Activated T-cell treated with anti-CD3 and anti-CD28 coated beads, Interleukin-2, amount 50 U/mL, for 72 hours (primary cell): Measurements from ENCODE around the gene NOP14. TPM values are rescaled to one million over a fixed set of nuclear protein-coding genes. Genes with fewer than 3 reads are reported as not detected.
A peak's percentile ranks its signal among the peaks of the same experiment; 100 is the strongest.
"Not testable (repeated sequence)": the region's sequence is repeated elsewhere in the genome, so short reads cannot be mapped to it uniquely, and the experiment has no call there.

Experiments used
- ATAC-seq, 2 donors: fragments of 150-1000 bp; cut with Tn5 transposase; replicated peaks in 1 of 2; 2 replicates each; pipeline ENCODE4 v1.10.0; 2021; ENCODE audit warnings: moderate library complexity in 2 of 2, mild to moderate bottlenecking in 1 of 2
- DNase-seq, 2 donors: peaks; one replicate each; pipeline ENCODE4 v3.0.0; 2021 to 2022; ENCODE audit warnings: mixed read lengths in 1 of 2
- H3K27ac Mint-ChIP-seq: one replicate; pipeline ENCODE4 v1.8.0; 2022; ENCODE audit warnings: mild to moderate bottlenecking, moderate library complexity, mixed read lengths
- H3K27me3 Mint-ChIP-seq: one replicate; pipeline ENCODE4 v1.8.0; 2022; ENCODE audit warnings: low read depth, mixed read lengths
- H3K36me3 Mint-ChIP-seq, 2 donors: one replicate each; pipeline ENCODE4 v1.8.0; 2022; ENCODE audit warnings: mixed read lengths in 2 of 2, mild to moderate bottlenecking in 1 of 2; ENCODE audit not compliant: insufficient read depth in 2 of 2
- H3K4me1 Mint-ChIP-seq: one replicate; pipeline ENCODE4 v1.8.0; 2022; ENCODE audit warnings: low read depth, mixed read lengths
- H3K4me3 Mint-ChIP-seq, 2 donors: one replicate each; pipeline ENCODE4 v1.8.0; 2022; ENCODE audit warnings: mild to moderate bottlenecking in 2 of 2, mixed read lengths in 2 of 2, moderate library complexity in 2 of 2
- H3K9me3 Mint-ChIP-seq, 2 donors: one replicate each; pipeline ENCODE4 v1.8.0; 2022; ENCODE audit warnings: mixed read lengths in 2 of 2
- total RNA-seq, 2 donors: library from RNA; stranded (reverse); gene quantifications; one replicate each; pipeline ENCODE4 v1.2.3, GENCODE V29; 2022

NOP14 gene
- total RNA-seq, 2 donors from 2014 or later, result 72.0 to 75.8 TPM

DNA sequence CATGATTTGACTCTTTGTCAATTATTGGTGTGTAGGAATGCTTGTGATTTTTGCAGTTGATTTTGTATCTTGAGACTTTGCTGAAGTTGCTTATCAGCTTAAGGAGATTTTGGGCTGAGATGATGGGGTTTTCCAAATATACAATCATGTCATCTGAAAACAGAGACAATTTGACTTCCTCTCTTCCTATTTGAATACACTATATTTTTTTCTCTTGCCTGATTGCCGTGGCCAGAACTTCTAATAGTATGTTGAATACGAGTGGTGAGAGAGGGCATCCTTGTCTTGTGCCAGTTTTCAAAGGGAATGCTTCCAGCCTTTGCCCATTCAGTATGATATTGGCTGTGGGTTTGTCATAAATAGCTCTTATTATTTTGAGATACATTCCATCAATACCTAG, 44.9 kb downstream of the NOP14 start:
- DNase-seq, H3K9me3 Mint-ChIP-seq, H3K4me3 Mint-ChIP-seq, H3K27me3 Mint-ChIP-seq, ATAC-seq: not testable (repeated sequence)
- peaks cover 39% of the 10 kb centered on the region for H3K4me1 Mint-ChIP-seq
- peaks cover 27 to 53% of the 10 kb centered on the region in 2 donors for H3K36me3 Mint-ChIP-seq
- peak overlapping the region; percentile 6 for H3K27ac Mint-ChIP-seq

GRCh38 chr4:2916696-2917095, 46.5 kb downstream of the NOP14 start:
- peaks cover 27% of the 10 kb centered on the region for H3K4me1 Mint-ChIP-seq
- peaks cover 22 to 55% of the 10 kb centered on the region in 2 donors for H3K36me3 Mint-ChIP-seq
- not testable (repeated sequence) for H3K9me3 Mint-ChIP-seq, H3K4me3 Mint-ChIP-seq, ATAC-seq, DNase-seq, H3K27me3 Mint-ChIP-seq, H3K27ac Mint-ChIP-seq

DNA sequence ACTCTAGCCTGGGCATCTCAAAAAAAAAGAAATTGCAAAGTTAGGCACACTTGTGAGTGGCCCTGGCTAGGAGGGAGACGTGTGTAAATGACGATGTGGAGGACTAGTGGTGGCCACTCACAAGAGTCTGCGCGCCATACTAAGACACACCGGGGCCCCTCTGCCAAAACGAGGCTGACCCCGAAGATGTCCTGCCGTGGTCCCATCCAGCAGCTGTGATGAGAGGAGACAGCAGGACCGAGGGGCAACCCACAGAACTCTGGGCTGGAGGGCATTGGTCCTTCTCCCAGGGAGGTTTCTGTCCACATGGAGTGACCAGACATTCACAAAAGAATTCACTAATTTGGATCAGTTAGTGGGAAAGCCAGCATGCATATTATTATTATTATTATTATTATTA, 47.4 kb downstream of the NOP14 start:
- DNase-seq (no peak), ATAC-seq (no peak)
- Mint-ChIP-seq H3K9me3 (peaks cover 0 to 6% of the 10 kb centered on the region in 2 donors), H3K4me1 (peaks cover 21% of the 10 kb centered on the region), H3K27me3 (no peaks in the 10 kb centered on the region), H3K4me3 (no peak overlapping the region), H3K27ac (no peak overlapping the region), H3K36me3 (peaks cover 22 to 50% of the 10 kb centered on the region in 2 donors)

DNA sequence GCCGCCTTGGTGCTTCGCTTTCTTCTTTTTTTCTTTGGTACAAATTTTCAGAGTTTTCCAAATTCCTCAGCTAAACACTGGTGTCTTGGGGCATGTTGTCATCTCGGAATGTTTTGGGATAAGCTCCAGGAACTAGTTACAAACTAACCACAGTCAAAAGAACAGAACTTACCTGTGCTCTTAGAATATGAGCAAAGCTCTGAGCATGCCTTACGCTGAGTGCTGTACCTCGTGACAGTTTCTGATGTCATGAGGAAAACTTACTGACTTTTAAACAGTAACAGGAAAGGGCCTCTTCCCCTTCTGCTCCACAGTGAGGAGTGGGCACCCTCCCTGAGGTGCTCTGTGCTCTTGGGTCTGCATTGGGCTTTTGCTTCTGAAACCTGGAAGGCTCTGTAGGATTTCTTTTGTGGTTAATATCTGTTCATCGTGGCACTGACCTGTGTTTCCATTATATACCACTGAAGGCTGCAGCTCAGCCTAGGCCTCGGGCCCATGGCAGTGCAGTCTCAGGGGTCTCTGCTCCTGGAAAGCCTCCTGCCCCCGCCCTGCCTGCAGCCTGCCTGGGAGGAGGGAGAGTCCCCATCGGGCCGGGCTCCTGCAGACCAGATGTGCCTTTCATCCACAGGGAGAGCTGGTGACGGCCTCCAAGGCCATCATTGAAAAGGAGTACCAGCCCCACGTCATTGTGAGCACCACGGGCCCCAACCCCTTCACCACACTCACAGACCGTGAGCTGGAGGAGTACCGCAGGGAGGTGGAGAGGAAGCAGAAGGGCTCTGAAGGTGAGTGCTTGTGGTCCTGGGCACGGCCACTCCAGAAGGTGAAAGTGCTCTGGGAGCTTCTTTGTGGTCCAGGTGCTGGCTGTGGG, 48.7 kb downstream of the NOP14 start:
- Mint-ChIP-seq H3K36me3 (peaks cover 16 to 37% of the 10 kb centered on the region in 2 donors), H3K9me3 (peaks cover 0 to 1% of the 10 kb centered on the region in 2 donors), H3K27ac (peak overlapping the region; percentile 2), H3K4me1 (peaks cover 8% of the 10 kb centered on the region), H3K27me3 (no peaks in the 10 kb centered on the region), H3K4me3 (peak overlapping the region in 1 of 2 donors; percentile 30)
- ATAC-seq (peak; percentile 76 to 81), DNase-seq (peak; percentile 18 to 48)

DNA sequence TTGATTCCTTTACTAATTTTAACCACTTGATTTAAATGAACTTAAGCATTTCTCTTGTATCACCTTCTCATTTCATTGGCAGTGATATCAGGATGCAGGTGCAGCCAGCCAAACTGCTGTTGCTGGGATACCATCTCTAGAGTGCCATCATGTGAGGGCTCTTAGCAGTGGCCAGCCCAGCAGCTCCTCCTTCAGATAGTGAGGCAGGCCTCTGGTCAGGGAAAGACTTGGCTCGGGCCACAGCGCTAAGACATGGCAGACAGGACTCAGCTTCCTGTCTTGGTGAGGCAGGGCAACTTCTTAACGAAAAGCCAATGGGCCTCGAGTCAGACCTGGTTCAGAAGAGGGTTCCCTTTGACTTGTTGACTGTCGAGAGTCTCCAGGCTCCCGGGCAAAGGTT, 50.0 kb downstream of the NOP14 start:
- H3K27me3 Mint-ChIP-seq, result no peaks in the 10 kb centered on the region
- DNase-seq, result no peak
- H3K4me1 Mint-ChIP-seq, result peaks cover 8% of the 10 kb centered on the region
- H3K4me3 Mint-ChIP-seq, result no peak overlapping the region
- no peak overlapping the region for H3K27ac Mint-ChIP-seq
- no peak for ATAC-seq
- peaks cover 0 to 1% of the 10 kb centered on the region in 2 donors for H3K9me3 Mint-ChIP-seq
- H3K36me3 Mint-ChIP-seq, result peaks cover 12 to 29% of the 10 kb centered on the region in 2 donors

- no peak for DNase-seq
- ATAC-seq, result no peak
- no peaks in the 10 kb centered on the region for H3K27me3 Mint-ChIP-seq
- peaks cover 8% of the 10 kb centered on the region for H3K4me1 Mint-ChIP-seq
- no peak overlapping the region for H3K27ac Mint-ChIP-seq
- H3K36me3 Mint-ChIP-seq, result peaks cover 9 to 23% of the 10 kb centered on the region in 2 donors
- H3K4me3 Mint-ChIP-seq, result no peak overlapping the region
- peaks cover 0 to 1% of the 10 kb centered on the region in 2 donors for H3K9me3 Mint-ChIP-seq
Measured at GRCh38 chr4:2911868-2912267, 51.3 kb downstream of the NOP14 start.

DNA sequence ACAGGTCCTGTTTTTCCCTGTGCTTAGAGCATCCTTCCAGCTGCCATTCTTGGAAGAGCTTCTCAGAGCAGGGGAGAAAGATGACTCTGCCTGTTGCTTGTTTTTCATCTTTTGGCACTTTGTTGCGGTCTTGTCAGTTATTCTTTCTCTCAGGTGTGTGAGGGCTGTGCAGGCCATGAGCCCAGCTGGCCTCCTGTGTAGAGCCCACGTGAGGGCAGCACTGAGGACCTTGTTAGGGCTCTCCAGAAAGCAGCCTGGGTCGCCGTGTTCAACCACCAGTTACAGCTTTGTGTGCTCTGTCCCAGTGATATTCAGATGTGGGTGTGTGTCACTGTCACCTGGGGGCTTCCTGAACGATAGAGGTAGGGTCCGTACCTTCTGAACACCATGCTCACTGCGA, 52.8 kb downstream of the NOP14 start:
- H3K36me3 Mint-ChIP-seq, result peaks cover 7 to 23% of the 10 kb centered on the region in 2 donors
- no peak overlapping the region for H3K27ac Mint-ChIP-seq
- no peak for ATAC-seq
- H3K4me1 Mint-ChIP-seq, result peaks cover 16% of the 10 kb centered on the region
- no peak overlapping the region for H3K4me3 Mint-ChIP-seq
- no peaks in the 10 kb centered on the region for H3K27me3 Mint-ChIP-seq
- no peaks in the 10 kb centered on the region for H3K9me3 Mint-ChIP-seq
- no peak for DNase-seq

DNA sequence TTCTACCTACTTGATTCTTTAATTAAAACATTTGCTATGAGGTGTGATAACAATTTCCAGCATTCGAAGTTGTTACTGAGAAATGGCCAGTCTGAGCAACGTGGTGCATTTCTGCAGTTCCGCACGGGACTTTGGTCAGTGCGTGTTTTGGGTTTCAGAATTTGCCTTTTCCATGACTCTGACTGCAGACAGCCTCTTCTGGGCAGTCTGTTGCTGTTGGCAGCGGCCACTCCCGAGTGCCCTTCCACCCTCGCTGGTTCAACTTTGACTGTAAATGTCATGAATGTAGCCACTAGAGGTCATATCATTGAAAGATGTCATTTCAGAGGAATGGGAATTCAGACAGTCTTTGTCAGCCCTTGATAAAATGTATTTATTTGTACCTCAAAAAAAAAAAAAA, 53.6 kb downstream of the NOP14 start:
- H3K4me1 Mint-ChIP-seq, result peaks cover 16% of the 10 kb centered on the region
- ATAC-seq, result no peak
- H3K27me3 Mint-ChIP-seq, result no peaks in the 10 kb centered on the region
- H3K4me3 Mint-ChIP-seq, result no peak overlapping the region
- peaks cover 7 to 24% of the 10 kb centered on the region in 2 donors for H3K36me3 Mint-ChIP-seq
- no peak for DNase-seq
- no peaks in the 10 kb centered on the region for H3K9me3 Mint-ChIP-seq
- no peak overlapping the region for H3K27ac Mint-ChIP-seq

DNA sequence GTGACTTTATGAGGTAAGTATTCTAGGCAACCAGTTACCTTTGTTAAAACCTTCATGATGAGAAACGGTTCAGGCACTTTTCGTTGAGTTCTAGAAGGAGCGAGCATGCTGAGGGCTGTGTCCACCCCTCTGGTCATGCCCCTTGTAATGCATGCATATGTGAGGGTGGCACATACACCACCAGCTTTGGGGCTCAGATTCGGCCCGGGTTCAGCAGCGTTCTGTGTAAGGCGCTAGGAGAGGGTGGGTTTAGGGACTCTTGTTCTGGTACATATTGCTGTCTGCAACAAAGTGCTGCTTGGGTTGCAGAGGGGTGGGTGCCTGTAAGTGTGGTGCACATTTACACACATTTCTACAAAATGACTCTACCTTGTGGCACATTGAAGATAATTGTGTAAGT, 54.5 kb downstream of the NOP14 start:
- H3K27ac Mint-ChIP-seq, result no peak overlapping the region

DNA sequence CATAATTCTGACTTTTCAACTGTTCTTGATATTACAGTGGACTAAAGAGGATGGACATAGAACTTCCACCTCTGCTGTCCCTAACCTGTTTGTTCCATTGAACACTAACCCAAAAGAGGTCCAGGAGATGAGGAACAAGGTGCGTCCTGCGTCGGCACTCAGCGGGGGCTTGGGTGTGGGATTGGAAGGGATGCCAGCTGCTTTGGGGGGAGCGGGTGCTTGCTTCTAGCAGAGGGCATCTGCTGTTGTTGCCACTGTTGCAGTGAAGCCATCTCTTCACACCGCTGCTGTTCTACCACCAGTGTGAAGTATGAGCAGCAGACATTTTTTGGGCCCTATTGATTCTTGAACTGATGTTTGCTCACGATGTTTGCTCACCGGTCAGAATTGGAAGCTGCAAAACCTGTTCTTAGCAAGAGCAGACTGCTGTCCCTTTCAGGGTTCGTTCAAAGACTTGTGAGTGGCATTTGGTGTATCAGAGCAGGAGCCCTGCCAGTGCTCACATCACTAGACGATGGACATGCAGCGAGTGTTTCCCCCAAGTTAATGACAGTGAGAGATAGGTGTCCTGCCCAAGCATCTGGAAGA, 55.4 kb downstream of the NOP14 start:
- ATAC-seq, result no peak
- Mint-ChIP-seq H3K9me3 (no peaks in the 10 kb centered on the region), H3K4me1 (peaks cover 18% of the 10 kb centered on the region), H3K27ac (no peak overlapping the region), H3K27me3 (no peaks in the 10 kb centered on the region), H3K36me3 (peaks cover 5 to 21% of the 10 kb centered on the region in 2 donors), H3K4me3 (no peak overlapping the region)
- DNase-seq, result no peak

More for the DNA sequence above, 54.5 kb downstream of the NOP14 start:
- DNase-seq (no peak), ATAC-seq (no peak)
- Mint-ChIP-seq H3K9me3 (no peaks in the 10 kb centered on the region), H3K27me3 (no peaks in the 10 kb centered on the region), H3K4me1 (peaks cover 14% of the 10 kb centered on the region), H3K4me3 (no peak overlapping the region), H3K36me3 (peaks cover 5 to 26% of the 10 kb centered on the region in 2 donors)

- no peak for DNase-seq
- no peak overlapping the region for H3K4me3 Mint-ChIP-seq
- no peak overlapping the region for H3K27ac Mint-ChIP-seq
- ATAC-seq, result no peak
- H3K27me3 Mint-ChIP-seq, result no peaks in the 10 kb centered on the region
- no peaks in the 10 kb centered on the region for H3K9me3 Mint-ChIP-seq
- H3K36me3 Mint-ChIP-seq, result peaks cover 5 to 20% of the 10 kb centered on the region in 2 donors
- peaks cover 18% of the 10 kb centered on the region for H3K4me1 Mint-ChIP-seq
Measured at GRCh38 chr4:2907226-2907625, 56.0 kb downstream of the NOP14 start.

- Mint-ChIP-seq H3K36me3 (peaks cover 5 to 20% of the 10 kb centered on the region in 2 donors), H3K4me1 (peaks cover 18% of the 10 kb centered on the region), H3K9me3 (no peaks in the 10 kb centered on the region), H3K27ac (peak overlapping the region; percentile 97), H3K4me3 (peak overlapping the region in 1 of 2 donors; percentile 67), H3K27me3 (no peaks in the 10 kb centered on the region)
- ATAC-seq (no peak), DNase-seq (no peak)
Measured at GRCh38 chr4:2906218-2906617, 57.0 kb downstream of the NOP14 start.

- H3K4me1 Mint-ChIP-seq, result peaks cover 18% of the 10 kb centered on the region
- H3K9me3 Mint-ChIP-seq, result no peaks in the 10 kb centered on the region
- peaks cover 5 to 24% of the 10 kb centered on the region in 2 donors for H3K36me3 Mint-ChIP-seq
- H3K27ac Mint-ChIP-seq, result no peak overlapping the region
- H3K27me3 Mint-ChIP-seq, result no peaks in the 10 kb centered on the region
- no peak for ATAC-seq
- H3K4me3 Mint-ChIP-seq, result no peak overlapping the region
- no peak for DNase-seq
Measured at GRCh38 chr4:2905544-2905943, 57.7 kb downstream of the NOP14 start.
